ACC112 (cell line): ENCODE results near the gene SLC52A1.
A peak's percentile ranks its signal among the peaks of the same experiment; 100 is the strongest.
"Not testable (repeated sequence)": the region's sequence is repeated elsewhere in the genome, so short reads cannot be mapped to it uniquely, and the experiment has no call there.

Source experiments
- H2AFZ ChIP-seq: fragments of 200-600 bp; sonication (generic); one replicate; pipeline ENCODE4 v1.6.0; 2017; ENCODE audit warnings: antibody characterized with exemption, low read length; ENCODE audit not compliant: unreplicated experiment
- H3K27ac ChIP-seq: fragments of 200-600 bp; sonication (generic); 2 replicates; pipeline ENCODE4 v1.5.1; 2014; ENCODE audit warnings: low read depth, mild to moderate bottlenecking, antibody characterized with exemption, low read length, moderate library complexity
- H3K27me3 ChIP-seq: fragments of 200-600 bp; sonication (generic); 2 replicates; pipeline ENCODE4 v1.6.1; 2014; ENCODE audit warnings: mild to moderate bottlenecking, antibody characterized with exemption, low read length, moderate library complexity, mixed read lengths; ENCODE audit not compliant: insufficient read depth
- H3K36me3 ChIP-seq: fragments of 200-600 bp; sonication (generic); 2 replicates; pipeline ENCODE4 v1.6.1; 2016; ENCODE audit warnings: mild to moderate bottlenecking, antibody characterized with exemption, low read length, moderate library complexity, mixed read lengths; ENCODE audit not compliant: insufficient read depth
- H3K4me1 ChIP-seq: fragments of 200-600 bp; sonication (generic); one replicate; pipeline ENCODE4 v1.6.1; 2016; ENCODE audit warnings: low read length, mixed read lengths; ENCODE audit not compliant: insufficient read depth, unreplicated experiment, control insufficient read depth
- H3K4me3 ChIP-seq: fragments of 200-600 bp; sonication (generic); 2 replicates; pipeline ENCODE4 v1.5.1; 2014; ENCODE audit warnings: mild to moderate bottlenecking, low read depth, low read length
- H3K79me2 ChIP-seq: fragments of 200-600 bp; sonication (generic); one replicate; pipeline ENCODE4 v1.6.0; 2016; ENCODE audit warnings: low read length; ENCODE audit not compliant: control insufficient read depth, unreplicated experiment, insufficient read depth

The SLC52A1 gene

DNA sequence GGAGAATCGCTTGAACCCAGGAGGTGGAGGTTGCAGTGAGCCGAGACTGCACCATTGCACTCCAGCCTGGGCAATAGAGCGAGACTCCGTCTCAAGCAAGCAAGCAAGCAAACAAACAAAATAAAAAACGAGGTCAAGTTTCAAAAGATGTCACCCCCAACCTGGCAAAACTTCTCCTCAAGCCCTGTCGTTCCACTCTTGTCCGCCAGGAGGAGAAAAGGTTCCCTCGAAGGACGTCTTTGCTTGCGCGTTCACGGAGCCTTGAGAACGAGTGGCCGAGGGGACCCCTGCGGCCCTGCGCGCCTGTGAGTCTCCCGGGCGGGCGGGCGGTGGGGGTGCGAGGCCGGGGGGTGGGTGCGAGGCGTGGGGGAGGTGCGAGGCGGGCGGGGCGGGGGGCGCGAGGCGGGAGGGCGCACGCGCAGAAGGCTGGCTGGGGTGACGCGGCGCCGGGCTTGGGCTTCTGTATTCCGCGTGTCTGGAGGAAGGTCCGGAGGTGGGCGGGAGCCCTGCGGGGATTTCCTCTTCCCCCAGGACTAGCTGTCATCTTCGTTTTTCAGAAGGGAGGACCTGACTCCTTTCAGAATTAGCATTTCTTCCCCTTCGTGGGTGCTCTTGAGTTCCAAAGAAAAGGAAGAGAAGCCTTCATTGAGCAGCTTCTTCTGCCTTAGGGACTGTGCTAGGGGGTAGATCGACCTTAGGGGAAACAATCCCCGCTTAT, 3.7 kb downstream of the SLC52A1 start:
- H2AFZ ChIP-seq, result peak overlapping the region; percentile 76

DNA sequence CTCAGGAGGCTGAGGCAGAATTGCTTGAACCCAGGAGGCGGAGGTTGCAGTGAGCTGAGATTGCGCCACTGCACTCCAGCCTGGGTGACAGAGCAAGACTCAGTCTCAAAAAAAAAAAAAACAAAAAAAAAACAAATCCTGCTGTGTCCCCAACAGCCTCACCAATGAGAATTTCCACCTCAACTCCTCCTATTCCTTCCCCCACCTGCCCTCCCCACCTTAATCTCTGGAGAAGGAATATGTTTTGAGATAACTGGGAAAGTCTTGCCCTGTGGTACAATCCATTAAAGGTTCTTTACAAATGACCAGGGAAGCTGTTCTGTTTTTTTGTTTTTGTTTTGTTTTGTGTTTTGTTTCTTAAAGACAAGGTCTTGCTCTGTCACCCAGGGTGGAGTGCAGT, 5.1 kb downstream of the SLC52A1 start:
- not testable (repeated sequence) for H3K4me1 ChIP-seq, H3K79me2 ChIP-seq, H3K27ac ChIP-seq, H3K27me3 ChIP-seq, H3K36me3 ChIP-seq, H2AFZ ChIP-seq, H3K4me3 ChIP-seq

More for the DNA sequence above, 3.7 kb downstream of the SLC52A1 start:
- Histone ChIP-seq H3K36me3 (no peaks in the 10 kb centered on the region), H3K27me3 (no peaks in the 10 kb centered on the region), H3K4me3 (peak overlapping the region; percentile 71), H3K79me2 (no peaks in the 10 kb centered on the region), H3K27ac (no peak overlapping the region), H3K4me1 (no peaks in the 10 kb centered on the region)

DNA sequence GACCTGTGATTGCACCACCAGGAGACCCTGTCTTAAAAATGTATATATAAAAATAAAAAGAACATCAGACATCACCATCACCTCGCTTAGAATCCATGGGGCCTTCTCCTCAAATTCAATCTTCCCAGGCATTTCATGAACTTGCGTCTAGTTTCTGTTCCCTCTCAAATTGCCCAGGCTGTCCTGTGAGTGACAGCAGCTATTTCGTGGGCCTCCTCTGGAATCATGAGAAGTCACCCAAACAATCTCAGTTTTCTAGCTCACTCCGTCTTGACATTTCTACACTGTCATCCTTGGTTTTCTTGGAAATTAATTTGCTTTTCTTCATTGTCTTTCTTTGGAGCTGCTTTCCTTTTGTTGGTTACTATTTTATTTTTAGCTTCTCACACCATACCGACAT, 7.3 kb downstream of the SLC52A1 start:
- no peaks in the 10 kb centered on the region for H3K79me2 ChIP-seq
- no peaks in the 10 kb centered on the region for H3K4me1 ChIP-seq
- no peak overlapping the region for H2AFZ ChIP-seq
- no peaks in the 10 kb centered on the region for H3K27me3 ChIP-seq
- no peak overlapping the region for H3K4me3 ChIP-seq
- no peaks in the 10 kb centered on the region for H3K36me3 ChIP-seq
- no peak overlapping the region for H3K27ac ChIP-seq

DNA sequence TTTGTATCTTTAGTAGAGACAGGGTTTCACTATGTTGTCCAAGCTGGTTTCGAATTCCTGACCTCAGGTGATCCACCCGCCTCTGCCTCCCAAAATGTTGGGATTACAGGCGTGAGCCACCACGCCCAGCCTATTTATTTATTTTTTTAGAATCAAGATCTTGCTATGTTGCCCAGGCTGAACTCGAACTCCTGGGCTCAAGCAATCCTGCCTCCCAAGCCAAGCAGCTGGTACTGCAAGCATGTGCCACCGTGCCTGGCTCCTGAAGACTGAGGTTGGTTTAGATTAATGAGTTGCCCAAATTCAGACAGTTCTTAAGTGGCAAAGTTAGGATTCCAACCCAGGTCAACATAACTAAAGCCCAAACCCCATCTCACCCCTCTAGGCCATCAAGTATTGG, 7.9 kb downstream of the SLC52A1 start:
- H3K27me3 ChIP-seq, result no peaks in the 10 kb centered on the region
- no peaks in the 10 kb centered on the region for H3K79me2 ChIP-seq
- no peak overlapping the region for H2AFZ ChIP-seq
- H3K27ac ChIP-seq, result no peak overlapping the region
- no peak overlapping the region for H3K4me3 ChIP-seq
- H3K4me1 ChIP-seq, result no peaks in the 10 kb centered on the region
- H3K36me3 ChIP-seq, result no peaks in the 10 kb centered on the region

DNA sequence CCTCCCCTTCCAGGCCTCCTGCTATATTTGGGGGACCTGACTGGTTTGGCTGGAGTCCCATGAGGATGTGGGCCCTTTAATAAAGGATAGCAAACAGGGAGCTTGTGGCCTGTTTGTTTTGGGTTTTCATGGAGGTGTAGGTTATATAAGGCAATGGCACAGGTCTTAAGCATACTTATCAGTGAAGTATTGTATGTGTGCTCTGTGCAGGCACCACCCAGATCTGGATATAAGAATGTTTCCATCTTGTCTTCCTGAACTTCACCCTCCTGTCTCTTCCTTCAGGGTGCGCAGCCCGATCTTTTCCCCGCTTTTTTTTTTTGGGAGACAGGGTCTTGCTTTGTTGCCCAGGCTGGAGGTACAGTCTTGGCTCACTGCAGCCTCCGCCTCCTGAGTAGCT, 10.6 kb downstream of the SLC52A1 start:
- Histone ChIP-seq H3K4me3 (no peak overlapping the region), H2AFZ (no peak overlapping the region), H3K36me3 (no peaks in the 10 kb centered on the region), H3K4me1 (no peaks in the 10 kb centered on the region), H3K27me3 (no peaks in the 10 kb centered on the region), H3K79me2 (no peaks in the 10 kb centered on the region), H3K27ac (no peak overlapping the region)

DNA sequence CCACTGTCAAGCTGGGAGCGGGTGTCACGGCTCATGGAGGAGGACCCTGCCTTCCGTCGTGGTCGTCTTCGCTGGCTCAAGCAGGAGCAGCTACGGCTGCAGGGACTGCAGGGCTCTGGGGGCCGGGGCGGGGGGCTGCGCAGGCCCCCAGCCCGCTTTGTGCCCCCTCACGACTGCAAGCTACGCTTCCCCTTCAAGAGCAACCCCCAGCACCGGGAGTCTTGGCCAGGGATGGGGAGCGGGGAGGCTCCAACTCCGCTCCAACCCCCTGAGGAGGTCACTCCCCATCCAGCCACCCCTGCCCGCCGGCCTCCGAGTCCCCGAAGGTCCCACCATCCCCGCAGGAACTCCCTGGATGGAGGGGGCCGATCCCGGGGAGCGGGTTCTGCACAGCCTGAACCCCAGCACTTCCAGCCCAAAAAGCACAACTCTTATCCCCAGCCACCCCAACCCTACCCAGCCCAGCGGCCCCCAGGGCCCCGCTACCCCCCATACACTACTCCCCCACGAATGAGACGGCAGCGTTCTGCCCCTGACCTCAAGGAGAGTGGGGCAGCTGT, 11.6 kb downstream of the SLC52A1 start:
- H3K27me3 ChIP-seq, result no peaks in the 10 kb centered on the region
- H3K4me1 ChIP-seq, result no peaks in the 10 kb centered on the region
- H3K36me3 ChIP-seq, result peaks cover 6% of the 10 kb centered on the region
- no peaks in the 10 kb centered on the region for H3K79me2 ChIP-seq
- no peak overlapping the region for H3K4me3 ChIP-seq
- H2AFZ ChIP-seq, result no peak overlapping the region
- no peak overlapping the region for H3K27ac ChIP-seq

DNA sequence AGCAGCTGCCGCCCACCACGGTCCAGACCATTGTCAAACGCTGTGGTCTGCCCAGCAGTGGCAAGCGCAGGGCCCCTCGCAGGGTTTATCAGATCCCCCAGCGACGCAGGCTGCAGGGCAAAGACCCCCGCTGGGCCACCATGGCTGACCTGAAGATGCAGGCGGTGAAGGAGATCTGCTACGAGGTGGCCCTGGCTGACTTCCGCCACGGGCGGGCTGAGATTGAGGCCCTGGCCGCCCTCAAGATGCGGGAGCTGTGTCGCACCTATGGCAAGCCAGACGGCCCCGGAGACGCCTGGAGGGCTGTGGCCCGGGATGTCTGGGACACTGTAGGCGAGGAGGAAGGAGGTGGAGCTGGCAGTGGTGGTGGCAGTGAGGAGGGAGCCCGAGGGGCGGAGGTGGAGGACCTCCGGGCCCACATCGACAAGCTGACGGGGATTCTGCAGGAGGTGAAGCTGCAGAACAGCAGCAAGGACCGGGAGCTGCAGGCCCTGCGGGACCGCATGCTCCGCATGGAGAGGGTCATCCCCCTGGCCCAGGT, 13.0 kb downstream of the SLC52A1 start:
- Histone ChIP-seq H3K4me3 (no peak overlapping the region), H3K36me3 (peaks cover 6% of the 10 kb centered on the region), H3K4me1 (no peaks in the 10 kb centered on the region)

DNA sequence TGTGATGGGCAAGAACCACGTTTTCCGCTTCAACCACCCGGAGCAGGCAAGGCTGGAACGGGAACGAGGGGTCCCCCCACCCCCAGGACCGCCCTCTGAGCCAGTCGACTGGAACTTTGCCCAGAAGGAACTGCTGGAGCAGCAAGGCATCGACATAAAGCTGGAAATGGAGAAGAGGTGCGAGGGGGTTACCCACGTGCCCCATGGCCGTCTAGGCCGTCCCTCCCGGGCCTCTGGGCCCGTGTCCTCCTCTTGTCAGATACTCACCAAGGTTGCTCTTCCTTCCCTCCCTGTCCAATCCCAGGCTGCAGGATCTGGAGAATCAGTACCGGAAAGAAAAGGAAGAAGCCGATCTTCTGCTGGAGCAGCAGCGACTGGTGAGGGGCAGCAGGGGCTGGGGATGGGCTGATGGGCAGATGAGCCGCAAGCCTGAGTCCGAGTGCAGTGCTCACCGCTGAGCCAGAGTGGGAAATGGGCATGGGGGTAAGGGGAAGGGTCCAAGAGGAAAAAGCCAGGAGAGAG, 14.7 kb downstream of the SLC52A1 start:
- H3K4me1 ChIP-seq, result no peaks in the 10 kb centered on the region
- H2AFZ ChIP-seq, result no peak overlapping the region
- no peaks in the 10 kb centered on the region for H3K27me3 ChIP-seq
- no peak overlapping the region for H3K4me3 ChIP-seq
- no peaks in the 10 kb centered on the region for H3K79me2 ChIP-seq
- no peak overlapping the region for H3K27ac ChIP-seq
- H3K36me3 ChIP-seq, result peaks cover 6% of the 10 kb centered on the region

More for the DNA sequence above, 13.0 kb downstream of the SLC52A1 start:
- Histone ChIP-seq H3K27me3 (no peaks in the 10 kb centered on the region), H3K27ac (no peak overlapping the region), H2AFZ (no peak overlapping the region), H3K79me2 (no peaks in the 10 kb centered on the region)

DNA sequence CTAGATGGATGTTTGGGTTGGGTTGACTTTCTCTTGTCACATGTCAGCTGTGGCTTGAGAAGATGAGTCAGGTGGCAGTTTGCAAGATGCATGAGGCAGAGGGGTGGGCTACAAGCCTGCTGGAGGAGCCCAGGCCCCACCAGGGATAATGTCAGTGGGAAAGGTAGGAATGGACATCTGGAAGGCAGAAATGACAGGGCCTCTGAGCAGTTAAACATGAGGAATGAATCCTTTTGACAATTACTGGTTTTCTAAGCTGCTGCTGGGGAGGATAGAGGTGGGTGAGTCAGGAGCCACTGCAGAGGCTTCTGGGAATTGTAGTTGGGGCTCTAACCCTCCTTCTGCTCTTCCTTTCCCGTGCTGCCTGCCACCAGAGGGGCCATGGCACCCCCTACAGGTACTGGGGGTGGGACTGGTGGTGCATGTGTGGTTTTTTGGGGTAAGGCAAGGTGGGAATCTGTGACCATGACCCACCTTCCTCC, 15.7 kb downstream of the SLC52A1 start:
- H3K4me3 ChIP-seq, result no peak overlapping the region
- no peak overlapping the region for H2AFZ ChIP-seq
- H3K79me2 ChIP-seq, result no peaks in the 10 kb centered on the region
- H3K27me3 ChIP-seq, result no peaks in the 10 kb centered on the region
- peaks cover 9% of the 10 kb centered on the region for H3K36me3 ChIP-seq
- H3K27ac ChIP-seq, result no peak overlapping the region
- H3K4me1 ChIP-seq, result no peaks in the 10 kb centered on the region

DNA sequence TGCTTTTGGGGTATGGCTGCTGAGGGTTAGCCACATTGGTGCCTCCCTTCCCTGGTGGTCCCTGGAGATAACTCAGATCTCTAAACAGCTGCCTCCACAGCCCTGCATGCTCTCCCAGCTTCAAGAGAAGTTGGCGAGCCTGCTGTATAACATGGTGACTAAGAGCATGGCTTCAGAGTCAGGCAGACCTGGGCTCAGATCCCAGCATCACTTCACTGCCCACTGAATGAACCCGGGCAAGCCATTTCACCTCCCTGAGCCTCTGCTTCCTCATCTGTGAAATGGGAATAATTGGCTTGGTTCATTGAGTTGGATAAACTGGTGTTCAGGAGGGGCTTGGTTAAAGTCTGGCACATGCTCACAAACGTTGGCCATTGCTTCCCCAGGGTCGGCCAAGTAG, 20.9 kb downstream of the SLC52A1 start:
- Histone ChIP-seq H3K4me1 (peaks cover 11% of the 10 kb centered on the region), H3K36me3 (peaks cover 23% of the 10 kb centered on the region), H3K79me2 (no peaks in the 10 kb centered on the region)

DNA sequence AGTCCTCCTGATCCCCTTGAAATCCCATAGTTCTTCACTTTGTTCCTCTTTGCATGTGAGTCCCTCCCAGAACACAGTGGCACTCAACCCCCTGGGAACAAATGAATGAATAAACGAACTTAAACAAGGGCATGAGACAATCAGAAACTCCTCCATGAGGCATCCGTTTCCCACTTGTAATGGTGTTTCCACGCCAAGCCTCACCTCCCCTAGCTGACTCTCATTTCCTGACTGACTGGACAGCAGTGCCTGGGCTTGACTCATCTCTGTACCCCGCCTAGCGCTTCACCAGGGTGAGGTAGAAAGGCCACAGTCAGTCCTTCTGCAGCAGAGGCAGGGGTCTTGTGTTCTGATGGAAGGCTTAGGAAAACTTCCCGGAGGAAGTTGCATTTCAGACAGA, 23.3 kb downstream of the SLC52A1 start:
- H3K27me3 ChIP-seq, result no peaks in the 10 kb centered on the region
- no peak overlapping the region for H2AFZ ChIP-seq
- peak overlapping the region; percentile 16; the same call in 1 of the 2 replicates for H3K4me3 ChIP-seq
- no peaks in the 10 kb centered on the region for H3K79me2 ChIP-seq
- H3K27ac ChIP-seq, result peak overlapping the region; percentile 63
- H3K36me3 ChIP-seq, result peaks cover 31% of the 10 kb centered on the region; the same call in 1 of the 2 replicates
- H3K4me1 ChIP-seq, result peaks cover 11% of the 10 kb centered on the region

More for the DNA sequence above, 20.9 kb downstream of the SLC52A1 start:
- H3K27ac ChIP-seq, result no peak overlapping the region
- no peak overlapping the region for H3K4me3 ChIP-seq
- no peaks in the 10 kb centered on the region for H3K27me3 ChIP-seq
- H2AFZ ChIP-seq, result no peak overlapping the region
